Sigmoid colon (tissue), 4 donors: Measurements from ENCODE around the gene MAML3.

ENCODE experiments used
- EP300 ChIP-seq, 4 donors: sonication (generic); formaldehyde crosslinking; IDR thresholded peaks; one replicate each; pipeline ENCODE4 v1.6.1; 2017; ENCODE audit warnings: antibody characterized with exemption in 4 of 4
- POLR2A ChIP-seq, 2 donors: fragments of 450-650 bp; IDR thresholded peaks; one replicate each; pipeline ENCODE4 v1.6.1; 2016; ENCODE audit warnings: antibody characterized with exemption in 2 of 2, mild to moderate bottlenecking in 2 of 2, moderate library complexity in 2 of 2
- POLR2AphosphoS5 ChIP-seq, 4 donors: sonication (generic); formaldehyde crosslinking; IDR thresholded peaks; one replicate each; pipeline ENCODE4 v1.6.1; 2017; ENCODE audit warnings: antibody characterized with exemption in 4 of 4
- TF ChIP-seq, protein P1 (sequence below), 4 experiments: fragments of 450-650 bp in 3 of 4; fragments of 200-600 bp in 1 of 4; IDR thresholded peaks; one replicate each; pipeline ENCODE4 v1.5.1; 2016 to 2019; ENCODE audit warnings: antibody characterized with exemption in 4 of 4, mild to moderate bottlenecking in 3 of 4, moderate library complexity in 2 of 4

GRCh38 chr4:139795527-139796314, 358.3 kb downstream of the MAML3 start:
- TF ChIP-seq, protein P1, sequence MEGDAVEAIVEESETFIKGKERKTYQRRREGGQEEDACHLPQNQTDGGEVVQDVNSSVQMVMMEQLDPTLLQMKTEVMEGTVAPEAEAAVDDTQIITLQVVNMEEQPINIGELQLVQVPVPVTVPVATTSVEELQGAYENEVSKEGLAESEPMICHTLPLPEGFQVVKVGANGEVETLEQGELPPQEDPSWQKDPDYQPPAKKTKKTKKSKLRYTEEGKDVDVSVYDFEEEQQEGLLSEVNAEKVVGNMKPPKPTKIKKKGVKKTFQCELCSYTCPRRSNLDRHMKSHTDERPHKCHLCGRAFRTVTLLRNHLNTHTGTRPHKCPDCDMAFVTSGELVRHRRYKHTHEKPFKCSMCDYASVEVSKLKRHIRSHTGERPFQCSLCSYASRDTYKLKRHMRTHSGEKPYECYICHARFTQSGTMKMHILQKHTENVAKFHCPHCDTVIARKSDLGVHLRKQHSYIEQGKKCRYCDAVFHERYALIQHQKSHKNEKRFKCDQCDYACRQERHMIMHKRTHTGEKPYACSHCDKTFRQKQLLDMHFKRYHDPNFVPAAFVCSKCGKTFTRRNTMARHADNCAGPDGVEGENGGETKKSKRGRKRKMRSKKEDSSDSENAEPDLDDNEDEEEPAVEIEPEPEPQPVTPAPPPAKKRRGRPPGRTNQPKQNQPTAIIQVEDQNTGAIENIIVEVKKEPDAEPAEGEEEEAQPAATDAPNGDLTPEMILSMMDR (IDR thresholded peaks at IDR 0.05), result no peak
- TF ChIP-seq POLR2AphosphoS5 (IDR thresholded peaks at IDR 0.05) (no peak), EP300 (IDR thresholded peaks at IDR 0.05) (no peak), POLR2A (IDR thresholded peaks at IDR 0.05) (no peak)
